Testis (tissue), 2 donors: ENCODE data around the gene HEG1.

ENCODE experiments used
- POLR2A ChIP-seq: fragments of 450-650 bp; IDR thresholded peaks from one replicate; pipeline ENCODE4 v1.6.1; 2017; ENCODE audit warnings: antibody characterized with exemption, mild to moderate bottlenecking, moderate library complexity
- TF ChIP-seq, protein P1 (sequence below), 3 experiments: fragments of 450-650 bp in 2 of 3; fragments of 200-600 bp in 1 of 3; sonication (generic) in 1 of 3; IDR thresholded peaks; one replicate each; pipeline ENCODE4 v1.5.1; 2016 to 2019; ENCODE audit warnings: antibody characterized with exemption in 3 of 3, mild to moderate bottlenecking in 2 of 3, moderate library complexity in 1 of 3

DNA sequence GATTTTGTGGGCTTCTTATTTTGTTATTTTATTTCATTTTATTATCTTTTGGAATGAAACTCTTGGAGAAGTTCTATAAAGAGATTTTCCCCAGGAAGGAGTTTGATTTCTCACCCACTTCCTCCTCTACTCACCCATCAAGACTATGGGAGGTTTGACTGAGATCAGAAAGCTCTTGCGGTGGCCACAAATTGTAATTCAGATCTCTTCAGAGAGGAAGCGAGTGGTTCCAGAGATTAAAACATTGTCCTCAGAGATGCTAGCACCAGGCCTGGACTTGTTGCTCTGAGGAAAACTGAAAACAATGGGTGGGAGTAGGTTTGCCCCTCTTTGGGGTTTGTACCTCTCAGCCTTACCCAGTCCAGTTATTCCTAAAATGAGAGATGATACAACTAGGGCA, 113.2 kb downstream of the HEG1 start:
- TF ChIP-seq POLR2A: no peak
- TF ChIP-seq, protein P1, sequence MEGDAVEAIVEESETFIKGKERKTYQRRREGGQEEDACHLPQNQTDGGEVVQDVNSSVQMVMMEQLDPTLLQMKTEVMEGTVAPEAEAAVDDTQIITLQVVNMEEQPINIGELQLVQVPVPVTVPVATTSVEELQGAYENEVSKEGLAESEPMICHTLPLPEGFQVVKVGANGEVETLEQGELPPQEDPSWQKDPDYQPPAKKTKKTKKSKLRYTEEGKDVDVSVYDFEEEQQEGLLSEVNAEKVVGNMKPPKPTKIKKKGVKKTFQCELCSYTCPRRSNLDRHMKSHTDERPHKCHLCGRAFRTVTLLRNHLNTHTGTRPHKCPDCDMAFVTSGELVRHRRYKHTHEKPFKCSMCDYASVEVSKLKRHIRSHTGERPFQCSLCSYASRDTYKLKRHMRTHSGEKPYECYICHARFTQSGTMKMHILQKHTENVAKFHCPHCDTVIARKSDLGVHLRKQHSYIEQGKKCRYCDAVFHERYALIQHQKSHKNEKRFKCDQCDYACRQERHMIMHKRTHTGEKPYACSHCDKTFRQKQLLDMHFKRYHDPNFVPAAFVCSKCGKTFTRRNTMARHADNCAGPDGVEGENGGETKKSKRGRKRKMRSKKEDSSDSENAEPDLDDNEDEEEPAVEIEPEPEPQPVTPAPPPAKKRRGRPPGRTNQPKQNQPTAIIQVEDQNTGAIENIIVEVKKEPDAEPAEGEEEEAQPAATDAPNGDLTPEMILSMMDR (IDR thresholded peaks at IDR 0.05): no peak
